ENCODE results near the gene EFNB3.

DNA sequence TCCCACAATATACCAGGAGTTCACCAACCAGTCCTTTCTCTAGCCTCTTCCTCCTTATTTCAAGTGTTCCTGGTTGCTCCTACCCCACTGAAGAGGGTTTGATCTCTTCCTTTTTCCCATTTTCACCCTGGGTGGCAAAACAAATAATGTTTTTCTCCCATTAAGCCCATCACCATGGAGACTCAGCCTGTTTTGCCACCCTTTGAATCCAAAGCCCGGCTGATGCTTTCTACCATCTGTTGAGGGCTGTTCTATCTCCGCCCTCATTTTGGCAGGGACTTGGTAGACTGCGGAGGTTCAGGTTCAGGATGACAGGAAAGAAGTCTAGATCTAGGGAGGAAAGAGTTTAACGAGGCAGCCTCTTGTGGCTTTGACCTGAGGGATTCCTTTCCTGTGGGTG, 15.1 kb downstream of the EFNB3 start:
- TF ChIP-seq TOE1 (CRISPR knock-in tag; IDR thresholded peaks at IDR 0.05) (no peak), MEIS1 (CRISPR knock-in tag; IDR thresholded peaks at IDR 0.05; ENCODE audit: borderline replicate concordance) (no peak), ELF1 (CRISPR knock-in tag; IDR thresholded peaks at IDR 0.05) (no peak), POLR2AphosphoS5 (IDR thresholded peaks at IDR 0.05; ENCODE audit: low read depth, low read length) (no peak), ZNF274 (CRISPR knock-in tag; IDR thresholded peaks at IDR 0.05) (no peak), SP4 (CRISPR knock-in tag; IDR thresholded peaks at IDR 0.05) (no peak)
- TF ChIP-seq, protein P1, sequence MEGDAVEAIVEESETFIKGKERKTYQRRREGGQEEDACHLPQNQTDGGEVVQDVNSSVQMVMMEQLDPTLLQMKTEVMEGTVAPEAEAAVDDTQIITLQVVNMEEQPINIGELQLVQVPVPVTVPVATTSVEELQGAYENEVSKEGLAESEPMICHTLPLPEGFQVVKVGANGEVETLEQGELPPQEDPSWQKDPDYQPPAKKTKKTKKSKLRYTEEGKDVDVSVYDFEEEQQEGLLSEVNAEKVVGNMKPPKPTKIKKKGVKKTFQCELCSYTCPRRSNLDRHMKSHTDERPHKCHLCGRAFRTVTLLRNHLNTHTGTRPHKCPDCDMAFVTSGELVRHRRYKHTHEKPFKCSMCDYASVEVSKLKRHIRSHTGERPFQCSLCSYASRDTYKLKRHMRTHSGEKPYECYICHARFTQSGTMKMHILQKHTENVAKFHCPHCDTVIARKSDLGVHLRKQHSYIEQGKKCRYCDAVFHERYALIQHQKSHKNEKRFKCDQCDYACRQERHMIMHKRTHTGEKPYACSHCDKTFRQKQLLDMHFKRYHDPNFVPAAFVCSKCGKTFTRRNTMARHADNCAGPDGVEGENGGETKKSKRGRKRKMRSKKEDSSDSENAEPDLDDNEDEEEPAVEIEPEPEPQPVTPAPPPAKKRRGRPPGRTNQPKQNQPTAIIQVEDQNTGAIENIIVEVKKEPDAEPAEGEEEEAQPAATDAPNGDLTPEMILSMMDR (CRISPR knock-in tag; IDR thresholded peaks at IDR 0.05), result no peak
- TF ChIP-seq, protein P2, sequence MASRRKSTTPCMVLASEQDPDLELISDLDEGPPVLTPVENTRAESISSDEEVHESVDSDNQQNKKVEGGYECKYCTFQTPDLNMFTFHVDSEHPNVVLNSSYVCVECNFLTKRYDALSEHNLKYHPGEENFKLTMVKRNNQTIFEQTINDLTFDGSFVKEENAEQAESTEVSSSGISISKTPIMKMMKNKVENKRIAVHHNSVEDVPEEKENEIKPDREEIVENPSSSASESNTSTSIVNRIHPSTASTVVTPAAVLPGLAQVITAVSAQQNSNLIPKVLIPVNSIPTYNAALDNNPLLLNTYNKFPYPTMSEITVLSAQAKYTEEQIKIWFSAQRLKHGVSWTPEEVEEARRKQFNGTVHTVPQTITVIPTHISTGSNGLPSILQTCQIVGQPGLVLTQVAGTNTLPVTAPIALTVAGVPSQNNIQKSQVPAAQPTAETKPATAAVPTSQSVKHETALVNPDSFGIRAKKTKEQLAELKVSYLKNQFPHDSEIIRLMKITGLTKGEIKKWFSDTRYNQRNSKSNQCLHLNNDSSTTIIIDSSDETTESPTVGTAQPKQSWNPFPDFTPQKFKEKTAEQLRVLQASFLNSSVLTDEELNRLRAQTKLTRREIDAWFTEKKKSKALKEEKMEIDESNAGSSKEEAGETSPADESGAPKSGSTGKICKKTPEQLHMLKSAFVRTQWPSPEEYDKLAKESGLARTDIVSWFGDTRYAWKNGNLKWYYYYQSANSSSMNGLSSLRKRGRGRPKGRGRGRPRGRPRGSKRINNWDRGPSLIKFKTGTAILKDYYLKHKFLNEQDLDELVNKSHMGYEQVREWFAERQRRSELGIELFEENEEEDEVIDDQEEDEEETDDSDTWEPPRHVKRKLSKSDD (CRISPR knock-in tag; IDR thresholded peaks at IDR 0.05; ENCODE audit: low read depth), result no peak

All from HepG2 (cell line).